Transverse colon (tissue), 4 donors: ENCODE results near the gene TAF1D.

Source experiments
- EP300 ChIP-seq: sonication (generic); formaldehyde crosslinking; IDR thresholded peaks from one replicate; pipeline ENCODE4 v1.6.1; 2017; ENCODE audit warnings: antibody characterized with exemption, low read depth
- POLR2A ChIP-seq: fragments of 450-650 bp; IDR thresholded peaks from one replicate; pipeline ENCODE4 v1.6.1; 2016; ENCODE audit warnings: antibody characterized with exemption, mild to moderate bottlenecking, moderate library complexity
- POLR2AphosphoS5 ChIP-seq, 3 donors: sonication (generic); formaldehyde crosslinking; IDR thresholded peaks; one replicate each; pipeline ENCODE4 v1.6.1; 2016; ENCODE audit warnings: antibody characterized with exemption in 3 of 3
- TF ChIP-seq, protein P1 (sequence below), 5 experiments: fragments of 200-600 bp in 3 of 5; fragments of 450-650 bp in 2 of 5; sonication (generic) in 3 of 5; IDR thresholded peaks; 1 replicate in 2 of 5; 2 replicates in 3 of 5; pipeline ENCODE4 v1.5.1; 2016 to 2017; ENCODE audit warnings: antibody characterized with exemption in 5 of 5, inconsistent platforms in 3 of 5, mild to moderate bottlenecking in 2 of 5, moderate library complexity in 1 of 5

DNA sequence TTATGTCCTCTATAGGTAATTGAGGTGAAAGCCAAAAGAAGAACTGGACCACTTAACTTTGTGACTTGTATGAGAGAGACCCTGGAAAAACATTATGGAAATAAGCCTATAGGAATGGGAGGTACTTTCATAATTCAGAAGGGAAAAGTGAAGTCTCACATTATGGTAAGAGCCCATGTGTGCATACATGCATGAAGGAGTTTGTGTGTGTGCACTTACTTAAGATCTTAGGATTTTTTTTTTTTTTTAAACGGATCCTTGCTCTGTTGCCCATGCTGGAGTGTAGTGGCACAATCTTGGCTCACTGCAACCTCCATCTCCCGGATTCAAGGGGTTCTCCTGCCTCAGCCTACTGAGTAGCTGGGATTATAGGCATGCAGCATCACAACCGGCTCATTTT lies 16.0 kb upstream of the TAF1D start:
- TF ChIP-seq, protein P1, sequence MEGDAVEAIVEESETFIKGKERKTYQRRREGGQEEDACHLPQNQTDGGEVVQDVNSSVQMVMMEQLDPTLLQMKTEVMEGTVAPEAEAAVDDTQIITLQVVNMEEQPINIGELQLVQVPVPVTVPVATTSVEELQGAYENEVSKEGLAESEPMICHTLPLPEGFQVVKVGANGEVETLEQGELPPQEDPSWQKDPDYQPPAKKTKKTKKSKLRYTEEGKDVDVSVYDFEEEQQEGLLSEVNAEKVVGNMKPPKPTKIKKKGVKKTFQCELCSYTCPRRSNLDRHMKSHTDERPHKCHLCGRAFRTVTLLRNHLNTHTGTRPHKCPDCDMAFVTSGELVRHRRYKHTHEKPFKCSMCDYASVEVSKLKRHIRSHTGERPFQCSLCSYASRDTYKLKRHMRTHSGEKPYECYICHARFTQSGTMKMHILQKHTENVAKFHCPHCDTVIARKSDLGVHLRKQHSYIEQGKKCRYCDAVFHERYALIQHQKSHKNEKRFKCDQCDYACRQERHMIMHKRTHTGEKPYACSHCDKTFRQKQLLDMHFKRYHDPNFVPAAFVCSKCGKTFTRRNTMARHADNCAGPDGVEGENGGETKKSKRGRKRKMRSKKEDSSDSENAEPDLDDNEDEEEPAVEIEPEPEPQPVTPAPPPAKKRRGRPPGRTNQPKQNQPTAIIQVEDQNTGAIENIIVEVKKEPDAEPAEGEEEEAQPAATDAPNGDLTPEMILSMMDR (IDR thresholded peaks at IDR 0.05), result no peak
- TF ChIP-seq POLR2A, result no peak
- TF ChIP-seq EP300, result no peak
- TF ChIP-seq POLR2AphosphoS5 (IDR thresholded peaks at IDR 0.05), result no peak
